Activated naive CD8-positive, alpha-beta T cell (primary cell): ENCODE results near the gene SLC15A4.

Experiments
- H3K27ac Mint-ChIP-seq: one replicate; pipeline ENCODE4 v1.8.0; 2021; ENCODE audit warnings: mixed read lengths
- H3K27me3 Mint-ChIP-seq: one replicate; pipeline ENCODE4 v1.8.0; 2021; ENCODE audit warnings: mixed read lengths
- H3K36me3 Mint-ChIP-seq: one replicate; pipeline ENCODE4 v1.8.0; 2021; ENCODE audit warnings: mixed read lengths
- H3K4me1 Mint-ChIP-seq: one replicate; pipeline ENCODE4 v1.8.0; 2021; ENCODE audit warnings: low read depth, mixed read lengths
- H3K4me3 Mint-ChIP-seq: one replicate; pipeline ENCODE4 v1.8.0; 2021; ENCODE audit warnings: mild to moderate bottlenecking, mixed read lengths
- H3K9me3 Mint-ChIP-seq: one replicate; pipeline ENCODE4 v1.8.0; 2021; ENCODE audit warnings: low read depth, mixed read lengths

SLC15A4 gene

GRCh38 chr12:128784030-128784760, 39.6 kb downstream of the SLC15A4 start:
- Mint-ChIP-seq H3K27me3 (no peaks in the 10 kb centered on the region), H3K36me3 (no peaks in the 10 kb centered on the region), H3K4me3 (no peak overlapping the region), H3K27ac (peak overlapping the region; percentile 97), H3K4me1 (peaks cover 13% of the 10 kb centered on the region), H3K9me3 (no peaks in the 10 kb centered on the region)

GRCh38 chr12:128783129-128783574, 40.6 kb downstream of the SLC15A4 start:
- no peaks in the 10 kb centered on the region for H3K36me3 Mint-ChIP-seq
- no peaks in the 10 kb centered on the region for H3K27me3 Mint-ChIP-seq
- H3K9me3 Mint-ChIP-seq = no peaks in the 10 kb centered on the region
- peak overlapping the region; percentile 82 for H3K4me3 Mint-ChIP-seq
- peaks cover 13% of the 10 kb centered on the region for H3K4me1 Mint-ChIP-seq
- peak overlapping the region; percentile 97 for H3K27ac Mint-ChIP-seq

GRCh38 chr12:128779901-128780300, 43.9 kb downstream of the SLC15A4 start:
- H3K4me1 Mint-ChIP-seq = peaks cover 13% of the 10 kb centered on the region
- H3K4me3 Mint-ChIP-seq = no peak overlapping the region
- no peaks in the 10 kb centered on the region for H3K9me3 Mint-ChIP-seq
- H3K27ac Mint-ChIP-seq = no peak overlapping the region
- no peaks in the 10 kb centered on the region for H3K27me3 Mint-ChIP-seq
- H3K36me3 Mint-ChIP-seq = no peaks in the 10 kb centered on the region

- H3K27ac Mint-ChIP-seq = no peak overlapping the region
- H3K36me3 Mint-ChIP-seq = no peaks in the 10 kb centered on the region
- H3K9me3 Mint-ChIP-seq = no peaks in the 10 kb centered on the region
- H3K4me1 Mint-ChIP-seq = no peaks in the 10 kb centered on the region
- H3K27me3 Mint-ChIP-seq = peaks cover 1% of the 10 kb centered on the region
- no peak overlapping the region for H3K4me3 Mint-ChIP-seq
Measured at GRCh38 chr12:128772249-128772648, 51.5 kb downstream of the SLC15A4 start.

- Mint-ChIP-seq H3K36me3 (no peaks in the 10 kb centered on the region), H3K9me3 (no peaks in the 10 kb centered on the region), H3K27me3 (peaks cover 1% of the 10 kb centered on the region), H3K27ac (no peak overlapping the region), H3K4me1 (no peaks in the 10 kb centered on the region), H3K4me3 (no peak overlapping the region)
Measured at GRCh38 chr12:128771681-128772080, 52.1 kb downstream of the SLC15A4 start.

GRCh38 chr12:128767518-128767917, 56.2 kb downstream of the SLC15A4 start:
- H3K9me3 Mint-ChIP-seq = no peaks in the 10 kb centered on the region

GRCh38 chr12:128766738-128767501, 56.8 kb downstream of the SLC15A4 start:
- no peaks in the 10 kb centered on the region for H3K36me3 Mint-ChIP-seq
- no peak overlapping the region for H3K27ac Mint-ChIP-seq
- no peaks in the 10 kb centered on the region for H3K4me1 Mint-ChIP-seq
- peaks cover 9% of the 10 kb centered on the region for H3K27me3 Mint-ChIP-seq
- no peak overlapping the region for H3K4me3 Mint-ChIP-seq
- H3K9me3 Mint-ChIP-seq = no peaks in the 10 kb centered on the region

More at GRCh38 chr12:128767518-128767917, 56.2 kb downstream of the SLC15A4 start:
- no peak overlapping the region for H3K4me3 Mint-ChIP-seq
- H3K27me3 Mint-ChIP-seq = peaks cover 7% of the 10 kb centered on the region
- no peak overlapping the region for H3K27ac Mint-ChIP-seq
- H3K4me1 Mint-ChIP-seq = no peaks in the 10 kb centered on the region
- H3K36me3 Mint-ChIP-seq = no peaks in the 10 kb centered on the region

- Mint-ChIP-seq H3K36me3 (no peaks in the 10 kb centered on the region), H3K9me3 (no peaks in the 10 kb centered on the region), H3K4me3 (no peak overlapping the region), H3K27ac (no peak overlapping the region), H3K27me3 (peaks cover 8% of the 10 kb centered on the region), H3K4me1 (no peaks in the 10 kb centered on the region)
Measured at GRCh38 chr12:128763395-128763794, 60.4 kb downstream of the SLC15A4 start.

GRCh38 chr12:128761379-128761790, 62.4 kb downstream of the SLC15A4 start:
- H3K9me3 Mint-ChIP-seq = no peaks in the 10 kb centered on the region
- H3K27me3 Mint-ChIP-seq = peaks cover 8% of the 10 kb centered on the region
- H3K4me3 Mint-ChIP-seq = no peak overlapping the region
- no peaks in the 10 kb centered on the region for H3K4me1 Mint-ChIP-seq
- H3K36me3 Mint-ChIP-seq = no peaks in the 10 kb centered on the region
- no peak overlapping the region for H3K27ac Mint-ChIP-seq

- no peak overlapping the region for H3K27ac Mint-ChIP-seq
- no peak overlapping the region for H3K4me3 Mint-ChIP-seq
- H3K36me3 Mint-ChIP-seq = no peaks in the 10 kb centered on the region
- no peaks in the 10 kb centered on the region for H3K27me3 Mint-ChIP-seq
- no peaks in the 10 kb centered on the region for H3K4me1 Mint-ChIP-seq
- H3K9me3 Mint-ChIP-seq = no peaks in the 10 kb centered on the region
Measured at GRCh38 chr12:128755566-128755965, 68.2 kb downstream of the SLC15A4 start.

GRCh38 chr12:128754275-128754674, 69.5 kb downstream of the SLC15A4 start:
- Mint-ChIP-seq H3K27ac (no peak overlapping the region), H3K27me3 (no peaks in the 10 kb centered on the region), H3K36me3 (no peaks in the 10 kb centered on the region), H3K4me1 (no peaks in the 10 kb centered on the region), H3K4me3 (no peak overlapping the region), H3K9me3 (no peaks in the 10 kb centered on the region)

GRCh38 chr12:128753438-128753837, 70.3 kb downstream of the SLC15A4 start:
- Mint-ChIP-seq H3K27me3 (no peaks in the 10 kb centered on the region), H3K36me3 (no peaks in the 10 kb centered on the region), H3K4me1 (no peaks in the 10 kb centered on the region), H3K27ac (no peak overlapping the region), H3K9me3 (no peaks in the 10 kb centered on the region), H3K4me3 (no peak overlapping the region)

GRCh38 chr12:128752386-128752785, 71.4 kb downstream of the SLC15A4 start:
- H3K9me3 Mint-ChIP-seq = no peaks in the 10 kb centered on the region
- no peaks in the 10 kb centered on the region for H3K27me3 Mint-ChIP-seq
- no peaks in the 10 kb centered on the region for H3K36me3 Mint-ChIP-seq
- H3K27ac Mint-ChIP-seq = no peak overlapping the region
- H3K4me1 Mint-ChIP-seq = no peaks in the 10 kb centered on the region
- no peak overlapping the region for H3K4me3 Mint-ChIP-seq

GRCh38 chr12:128747441-128747840, 76.3 kb downstream of the SLC15A4 start:
- H3K4me3 Mint-ChIP-seq = no peak overlapping the region

More at GRCh38 chr12:128747441-128747840, 76.3 kb downstream of the SLC15A4 start:
- no peaks in the 10 kb centered on the region for H3K36me3 Mint-ChIP-seq
- H3K27me3 Mint-ChIP-seq = peaks cover 2% of the 10 kb centered on the region
- H3K27ac Mint-ChIP-seq = no peak overlapping the region
- H3K4me1 Mint-ChIP-seq = no peaks in the 10 kb centered on the region
- H3K9me3 Mint-ChIP-seq = no peaks in the 10 kb centered on the region
